ENCODE data around the gene ELMO3.

The ELMO3 gene

DNA sequence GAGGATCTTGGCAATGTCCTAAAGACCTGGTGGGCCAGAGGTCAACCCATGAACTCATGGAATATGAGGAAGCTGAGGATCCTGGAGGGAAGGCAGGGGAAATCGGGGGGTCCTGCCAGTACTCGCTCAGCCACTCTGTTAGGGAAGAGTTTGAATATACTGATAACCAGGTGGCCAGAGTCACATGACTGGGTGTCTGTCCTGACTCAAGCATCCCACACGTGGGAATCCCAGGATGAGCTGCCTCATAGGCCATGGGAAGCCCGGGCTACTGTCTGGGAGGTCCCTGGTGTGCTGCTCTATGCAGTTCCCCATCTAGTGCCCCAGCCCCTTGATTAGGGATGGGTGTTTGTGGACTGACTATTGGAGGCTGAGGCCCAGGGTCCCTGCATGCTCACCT is 10.6 kb upstream of the ELMO3 start:
- peaks cover 7% of the 10 kb centered on the region for H3K27me3 ChIP-seq (ENCODE audit: insufficient read depth, poor library complexity, severe bottlenecking)

DNA sequence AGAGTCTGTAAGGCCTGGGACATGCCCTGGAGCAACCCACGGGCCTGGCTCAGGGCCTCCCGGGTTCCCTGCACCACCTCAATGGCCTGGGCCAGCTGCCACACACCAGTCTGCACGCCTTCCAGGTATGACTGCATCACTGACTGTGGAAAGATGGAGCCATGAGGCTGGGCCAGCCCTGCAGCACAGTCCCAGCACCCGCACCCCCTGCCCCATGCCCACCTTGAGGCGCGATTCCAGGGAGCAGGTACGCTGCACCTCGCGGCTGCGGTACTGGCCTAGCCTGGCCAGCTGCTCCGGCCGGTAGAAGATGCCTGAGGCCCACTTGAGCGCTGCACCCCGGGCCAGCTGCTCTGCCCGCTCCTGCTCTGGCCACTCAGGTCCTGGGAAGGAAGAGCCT is 10.1 kb upstream of the ELMO3 start:
- peaks cover 7% of the 10 kb centered on the region for H3K27me3 ChIP-seq (ENCODE audit: insufficient read depth, poor library complexity, severe bottlenecking)
- no peak for DNase-seq (ENCODE audit: low read depth in 1 of 2, low spot score in 1 of 2)
- no peak overlapping the region for H3K27ac ChIP-seq (replicated peaks)
- TF ChIP-seq SPI1 (IDR thresholded peaks at IDR 0.05; ENCODE audit: borderline replicate concordance, low read depth) = no peak
- TF ChIP-seq, protein P1, sequence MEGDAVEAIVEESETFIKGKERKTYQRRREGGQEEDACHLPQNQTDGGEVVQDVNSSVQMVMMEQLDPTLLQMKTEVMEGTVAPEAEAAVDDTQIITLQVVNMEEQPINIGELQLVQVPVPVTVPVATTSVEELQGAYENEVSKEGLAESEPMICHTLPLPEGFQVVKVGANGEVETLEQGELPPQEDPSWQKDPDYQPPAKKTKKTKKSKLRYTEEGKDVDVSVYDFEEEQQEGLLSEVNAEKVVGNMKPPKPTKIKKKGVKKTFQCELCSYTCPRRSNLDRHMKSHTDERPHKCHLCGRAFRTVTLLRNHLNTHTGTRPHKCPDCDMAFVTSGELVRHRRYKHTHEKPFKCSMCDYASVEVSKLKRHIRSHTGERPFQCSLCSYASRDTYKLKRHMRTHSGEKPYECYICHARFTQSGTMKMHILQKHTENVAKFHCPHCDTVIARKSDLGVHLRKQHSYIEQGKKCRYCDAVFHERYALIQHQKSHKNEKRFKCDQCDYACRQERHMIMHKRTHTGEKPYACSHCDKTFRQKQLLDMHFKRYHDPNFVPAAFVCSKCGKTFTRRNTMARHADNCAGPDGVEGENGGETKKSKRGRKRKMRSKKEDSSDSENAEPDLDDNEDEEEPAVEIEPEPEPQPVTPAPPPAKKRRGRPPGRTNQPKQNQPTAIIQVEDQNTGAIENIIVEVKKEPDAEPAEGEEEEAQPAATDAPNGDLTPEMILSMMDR (IDR thresholded peaks at IDR 0.05; ENCODE audit: insufficient read depth, low read length) = no peak
- TF ChIP-seq REST (IDR thresholded peaks at IDR 0.05; ENCODE audit: insufficient replicate concordance, low read depth) = no peak
- TF ChIP-seq POLR2AphosphoS5 (IDR thresholded peaks at IDR 0.05; ENCODE audit: low read depth) = no peak
- TF ChIP-seq GABPA (IDR thresholded peaks at IDR 0.05; ENCODE audit: low read depth) = no peak
- no peak overlapping the region for H3K4me3 ChIP-seq (replicated peaks; ENCODE audit: insufficient read depth, low read length)

More for the DNA sequence above, 10.6 kb upstream of the ELMO3 start:
- H3K27ac ChIP-seq (replicated peaks) = no peak overlapping the region
- no peak for DNase-seq (ENCODE audit: low read depth in 1 of 2, low spot score in 1 of 2)
- TF ChIP-seq SPI1 (IDR thresholded peaks at IDR 0.05; ENCODE audit: borderline replicate concordance, low read depth) (no peak), POLR2AphosphoS5 (IDR thresholded peaks at IDR 0.05; ENCODE audit: low read depth) (no peak), GABPA (IDR thresholded peaks at IDR 0.05; ENCODE audit: low read depth) (no peak), REST (IDR thresholded peaks at IDR 0.05; ENCODE audit: insufficient replicate concordance, low read depth) (no peak)
- TF ChIP-seq, protein P1 (IDR thresholded peaks at IDR 0.05; ENCODE audit: insufficient read depth, low read length) = no peak
- H3K4me3 ChIP-seq (replicated peaks; ENCODE audit: insufficient read depth, low read length) = no peak overlapping the region

DNA sequence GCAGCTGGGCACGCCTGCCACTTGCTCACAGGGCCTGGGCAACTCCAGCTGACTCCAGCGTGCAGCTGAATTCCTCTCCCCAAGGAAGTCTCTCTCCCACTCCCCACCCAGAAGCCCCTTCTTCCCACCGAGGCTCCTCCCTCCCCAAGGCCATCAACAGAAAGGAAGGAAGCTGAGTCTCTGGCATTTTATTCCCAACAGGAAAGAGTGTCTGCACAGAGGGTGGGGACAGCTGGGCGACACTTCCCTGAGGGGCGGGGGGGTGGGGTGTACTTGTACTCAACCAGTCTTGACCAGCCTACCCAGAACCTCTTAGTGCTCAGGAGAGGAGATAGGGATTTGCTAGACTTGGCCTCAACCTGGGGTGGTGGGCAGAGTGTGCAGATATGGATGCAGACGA is 8.9 kb upstream of the ELMO3 start, which contains the start of gene EXOC3L1:
Gene EXOC3L1 (minus strand): TSS at position 96 of the 400 bp plus-strand sequence. CDS start 460 bp downstream, outside the sequence.
- H3K27ac ChIP-seq (replicated peaks) = no peak within 1 kb of the TSS
- no peak within 1 kb of the TSS for H3K4me3 ChIP-seq (replicated peaks; ENCODE audit: insufficient read depth, low read length)
- no peak for DNase-seq (ENCODE audit: low read depth in 1 of 2, low spot score in 1 of 2)
- TF ChIP-seq SPI1 (IDR thresholded peaks at IDR 0.05; ENCODE audit: borderline replicate concordance, low read depth) = no peak
- no peak for TF ChIP-seq REST (IDR thresholded peaks at IDR 0.05; ENCODE audit: insufficient replicate concordance, low read depth)
- no peak for TF ChIP-seq GABPA (IDR thresholded peaks at IDR 0.05; ENCODE audit: low read depth)
- TF ChIP-seq, protein P1 (IDR thresholded peaks at IDR 0.05; ENCODE audit: insufficient read depth, low read length) = no peak
- TF ChIP-seq POLR2AphosphoS5 (IDR thresholded peaks at IDR 0.05; ENCODE audit: low read depth) = no peak
- H3K27me3 ChIP-seq (ENCODE audit: insufficient read depth, poor library complexity, severe bottlenecking) = peaks cover 2% of the 10 kb centered on the region

Data from HL-60 (cell line).